ENCODE results near the gene FAM161B. TPM values are rescaled to one million over a fixed set of nuclear protein-coding genes. Genes with fewer than 3 reads are reported as not detected.

Gene FAM161B
- total RNA-seq, 1 experiment from 2014 or later = 2.2 TPM

DNA sequence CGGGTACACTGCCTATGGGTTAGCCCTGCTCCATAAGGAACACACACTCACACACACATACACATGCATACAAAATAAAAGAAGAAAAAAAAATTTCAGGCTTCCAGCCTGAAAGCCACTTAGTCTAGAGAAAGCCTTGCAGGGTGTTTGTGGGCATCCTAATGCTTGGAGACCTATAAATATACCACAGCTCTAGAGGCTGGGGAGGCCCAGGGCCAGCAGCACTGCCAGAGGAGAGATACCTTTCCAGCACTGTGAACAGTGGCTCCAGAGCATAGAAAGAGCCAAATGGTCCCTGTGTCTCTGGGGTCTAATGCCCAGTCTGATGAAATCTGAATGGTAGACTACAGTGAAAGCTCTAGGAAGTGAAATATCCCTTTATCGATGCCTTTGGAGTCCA lies 12.9 kb downstream of the FAM161B start:
- intact Hi-C loops (cut with micrococcal nuclease; ENCODE audit: unreplicated experiment) = no loop called here
- POLR2A ChIA-PET = no interaction called here
- no peak overlapping the region for H3K27ac ChIP-seq (ENCODE audit: low read length)
- H3K4me1 ChIP-seq (ENCODE audit: control insufficient read depth, insufficient read depth, low read length) = no peaks in the 10 kb centered on the region
- H3K4me3 ChIP-seq (ENCODE audit: low read depth in 2 of 2, low read length in 2 of 2) = no peak overlapping the region
- CTCF ChIA-PET = no interaction called here
- peaks cover 7% of the 10 kb centered on the region for H3K36me3 ChIP-seq (ENCODE audit: control insufficient read depth, insufficient read depth, low read length)
- H3K9me3 ChIP-seq (ENCODE audit: control insufficient read depth, insufficient read depth, low read depth, low read length) = no peaks in the 10 kb centered on the region
- ATAC-seq (no peak), DNase-seq (ENCODE audit: low read depth, low spot score) (no peak)
- in situ Hi-C loops (cut with HindIII; ENCODE audit: low pct_unique_long_range_greater_than_20kb, low sequenced_read_pairs) = no loop called here
- no peaks in the 10 kb centered on the region for H3K27me3 ChIP-seq (ENCODE audit: control insufficient read depth, insufficient read depth, low read length)
- BruUV-seq (replicated peaks) = no TSS peak
- TF ChIP-seq, protein P1, sequence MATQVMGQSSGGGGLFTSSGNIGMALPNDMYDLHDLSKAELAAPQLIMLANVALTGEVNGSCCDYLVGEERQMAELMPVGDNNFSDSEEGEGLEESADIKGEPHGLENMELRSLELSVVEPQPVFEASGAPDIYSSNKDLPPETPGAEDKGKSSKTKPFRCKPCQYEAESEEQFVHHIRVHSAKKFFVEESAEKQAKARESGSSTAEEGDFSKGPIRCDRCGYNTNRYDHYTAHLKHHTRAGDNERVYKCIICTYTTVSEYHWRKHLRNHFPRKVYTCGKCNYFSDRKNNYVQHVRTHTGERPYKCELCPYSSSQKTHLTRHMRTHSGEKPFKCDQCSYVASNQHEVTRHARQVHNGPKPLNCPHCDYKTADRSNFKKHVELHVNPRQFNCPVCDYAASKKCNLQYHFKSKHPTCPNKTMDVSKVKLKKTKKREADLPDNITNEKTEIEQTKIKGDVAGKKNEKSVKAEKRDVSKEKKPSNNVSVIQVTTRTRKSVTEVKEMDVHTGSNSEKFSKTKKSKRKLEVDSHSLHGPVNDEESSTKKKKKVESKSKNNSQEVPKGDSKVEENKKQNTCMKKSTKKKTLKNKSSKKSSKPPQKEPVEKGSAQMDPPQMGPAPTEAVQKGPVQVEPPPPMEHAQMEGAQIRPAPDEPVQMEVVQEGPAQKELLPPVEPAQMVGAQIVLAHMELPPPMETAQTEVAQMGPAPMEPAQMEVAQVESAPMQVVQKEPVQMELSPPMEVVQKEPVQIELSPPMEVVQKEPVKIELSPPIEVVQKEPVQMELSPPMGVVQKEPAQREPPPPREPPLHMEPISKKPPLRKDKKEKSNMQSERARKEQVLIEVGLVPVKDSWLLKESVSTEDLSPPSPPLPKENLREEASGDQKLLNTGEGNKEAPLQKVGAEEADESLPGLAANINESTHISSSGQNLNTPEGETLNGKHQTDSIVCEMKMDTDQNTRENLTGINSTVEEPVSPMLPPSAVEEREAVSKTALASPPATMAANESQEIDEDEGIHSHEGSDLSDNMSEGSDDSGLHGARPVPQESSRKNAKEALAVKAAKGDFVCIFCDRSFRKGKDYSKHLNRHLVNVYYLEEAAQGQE (IDR thresholded peaks at IDR 0.05; ENCODE audit: insufficient read depth in 1 of 2, low read depth in 2 of 2, low read length in 1 of 2) = no peak
- TF ChIP-seq POLR2AphosphoS5 (IDR thresholded peaks at IDR 0.05; ENCODE audit: low read depth, low read length) = no peak
- no peak for TF ChIP-seq SIN3A (IDR thresholded peaks at IDR 0.05; ENCODE audit: borderline replicate concordance, insufficient read depth, low read depth, low read length)
- TF ChIP-seq, protein P2, sequence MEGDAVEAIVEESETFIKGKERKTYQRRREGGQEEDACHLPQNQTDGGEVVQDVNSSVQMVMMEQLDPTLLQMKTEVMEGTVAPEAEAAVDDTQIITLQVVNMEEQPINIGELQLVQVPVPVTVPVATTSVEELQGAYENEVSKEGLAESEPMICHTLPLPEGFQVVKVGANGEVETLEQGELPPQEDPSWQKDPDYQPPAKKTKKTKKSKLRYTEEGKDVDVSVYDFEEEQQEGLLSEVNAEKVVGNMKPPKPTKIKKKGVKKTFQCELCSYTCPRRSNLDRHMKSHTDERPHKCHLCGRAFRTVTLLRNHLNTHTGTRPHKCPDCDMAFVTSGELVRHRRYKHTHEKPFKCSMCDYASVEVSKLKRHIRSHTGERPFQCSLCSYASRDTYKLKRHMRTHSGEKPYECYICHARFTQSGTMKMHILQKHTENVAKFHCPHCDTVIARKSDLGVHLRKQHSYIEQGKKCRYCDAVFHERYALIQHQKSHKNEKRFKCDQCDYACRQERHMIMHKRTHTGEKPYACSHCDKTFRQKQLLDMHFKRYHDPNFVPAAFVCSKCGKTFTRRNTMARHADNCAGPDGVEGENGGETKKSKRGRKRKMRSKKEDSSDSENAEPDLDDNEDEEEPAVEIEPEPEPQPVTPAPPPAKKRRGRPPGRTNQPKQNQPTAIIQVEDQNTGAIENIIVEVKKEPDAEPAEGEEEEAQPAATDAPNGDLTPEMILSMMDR (IDR thresholded peaks at IDR 0.05) = no peak
- TF ChIP-seq TCF7L2 (IDR thresholded peaks at IDR 0.05; ENCODE audit: low read depth, low read length) = no peak

DNA sequence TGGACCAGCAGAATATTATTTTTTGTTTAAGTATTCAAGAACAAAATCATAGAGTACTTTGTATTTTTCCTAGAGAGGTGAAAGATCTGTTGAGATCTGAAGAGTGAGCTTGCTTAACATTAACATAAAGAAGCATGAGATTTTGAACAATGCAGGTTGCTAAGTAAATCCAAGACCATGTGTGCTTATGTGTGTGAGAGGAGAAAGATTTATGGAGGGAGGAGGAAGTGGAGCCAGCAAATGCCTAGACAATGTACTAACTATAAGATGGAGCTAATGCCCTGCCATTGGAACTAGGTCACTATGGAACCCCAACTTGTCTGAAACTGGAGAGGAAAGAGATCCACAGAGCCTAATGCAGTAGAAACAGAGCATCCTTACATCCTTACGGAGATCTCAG lies 13.3 kb downstream of the FAM161B start:
- CTCF ChIA-PET = no interaction called here
- BruUV-seq (replicated peaks) = no TSS peak

More for the DNA sequence above, 13.3 kb downstream of the FAM161B start:
- H3K9me3 ChIP-seq (ENCODE audit: control insufficient read depth, insufficient read depth, low read depth, low read length) = no peaks in the 10 kb centered on the region
- TF ChIP-seq, protein P2 (IDR thresholded peaks at IDR 0.05) = no peak
- TF ChIP-seq SIN3A (IDR thresholded peaks at IDR 0.05; ENCODE audit: borderline replicate concordance, insufficient read depth, low read depth, low read length) (no peak), TCF7L2 (IDR thresholded peaks at IDR 0.05; ENCODE audit: low read depth, low read length) (no peak), POLR2AphosphoS5 (IDR thresholded peaks at IDR 0.05; ENCODE audit: low read depth, low read length) (no peak)
- TF ChIP-seq, protein P1 (IDR thresholded peaks at IDR 0.05; ENCODE audit: insufficient read depth in 1 of 2, low read depth in 2 of 2, low read length in 1 of 2) = no peak
- H3K27ac ChIP-seq (ENCODE audit: low read length) = no peak overlapping the region
- H3K4me1 ChIP-seq (ENCODE audit: control insufficient read depth, insufficient read depth, low read length) = no peaks in the 10 kb centered on the region
- intact Hi-C loops (cut with micrococcal nuclease; ENCODE audit: unreplicated experiment) = no loop called here
- H3K27me3 ChIP-seq (ENCODE audit: control insufficient read depth, insufficient read depth, low read length) = no peaks in the 10 kb centered on the region
- ATAC-seq = no peak
- POLR2A ChIA-PET = no interaction called here
- in situ Hi-C loops (cut with HindIII; ENCODE audit: low pct_unique_long_range_greater_than_20kb, low sequenced_read_pairs) = no loop called here
- H3K4me3 ChIP-seq (ENCODE audit: low read depth in 2 of 2, low read length in 2 of 2) = no peak overlapping the region
- DNase-seq (ENCODE audit: low read depth, low spot score) = no peak
- peaks cover 11% of the 10 kb centered on the region for H3K36me3 ChIP-seq (ENCODE audit: control insufficient read depth, insufficient read depth, low read length)
